HG02623 (cell line): ENCODE measurements around the gene SLC6A15.

Source experiments
- ATAC-seq: cut with Tn5 transposase; IDR thresholded peaks from one replicate; pipeline ENCODE4 v1.9.1; 2021; ENCODE audit warnings: moderate library complexity; ENCODE audit not compliant: unreplicated experiment

The SLC6A15 gene

DNA sequence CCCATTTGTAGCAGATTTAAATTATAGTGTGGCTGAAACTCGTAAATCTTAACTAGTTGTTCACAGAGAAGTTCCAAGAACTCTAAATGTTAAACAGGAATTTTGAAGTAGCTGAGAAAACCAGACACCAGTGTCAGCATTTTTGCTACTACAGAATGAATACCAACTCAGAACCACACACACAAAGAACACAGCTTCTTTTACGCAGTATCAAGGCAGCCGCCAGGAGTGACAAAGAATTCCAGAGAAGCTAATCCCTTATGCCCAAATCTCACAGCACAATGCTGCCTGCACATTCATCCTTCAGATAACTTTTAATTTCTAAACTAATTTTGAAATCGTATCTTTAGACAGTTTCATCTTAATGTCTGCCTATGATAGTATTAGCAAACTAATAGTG is 37.4 kb downstream of the SLC6A15 start:
- ATAC-seq: no peak

DNA sequence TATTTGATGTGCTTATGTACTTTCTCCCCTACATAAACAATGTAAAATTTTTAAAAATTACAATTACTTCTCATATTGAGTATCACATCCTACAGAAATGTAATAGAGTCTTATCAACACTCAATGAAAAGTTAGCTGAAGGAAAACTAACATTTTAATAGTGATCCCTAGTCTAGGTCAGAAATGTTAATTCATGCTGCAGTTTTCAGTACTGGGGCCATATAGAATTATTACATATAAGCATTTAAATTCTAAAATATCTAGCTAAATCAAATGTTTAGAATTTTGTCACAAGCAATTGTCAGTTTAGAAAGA is 37.8 kb downstream of the SLC6A15 start:
- ATAC-seq: no peak

DNA sequence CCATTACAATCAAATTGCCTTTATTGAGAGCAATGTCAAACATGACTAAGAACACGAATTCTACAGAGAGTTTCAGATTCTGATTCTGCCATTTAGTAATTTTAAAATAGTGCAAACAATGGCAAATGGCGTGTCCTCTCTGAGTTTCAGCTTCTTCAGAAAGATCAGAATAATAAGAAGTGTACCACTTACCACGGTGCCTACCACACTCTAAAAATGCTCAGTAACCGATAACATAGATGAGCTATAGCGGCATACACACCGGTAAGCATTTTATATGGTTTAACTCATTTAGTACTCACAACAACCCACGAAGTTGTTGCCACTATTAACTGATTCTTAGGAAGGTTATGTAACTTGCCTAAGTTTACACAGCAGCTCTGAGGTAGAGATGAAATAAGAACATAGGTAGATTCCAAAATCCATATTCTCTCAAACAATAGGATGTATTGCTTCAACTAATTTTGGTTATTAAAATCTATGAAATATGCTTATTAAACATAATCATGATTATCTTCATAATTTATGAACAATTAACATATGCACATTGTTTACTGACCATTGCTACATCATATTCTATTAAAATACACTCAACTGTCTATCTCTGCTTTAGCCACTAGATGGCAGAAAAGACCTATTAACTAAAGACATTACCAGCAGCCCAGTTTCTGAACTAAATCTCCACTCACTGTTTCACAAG is 38.3 kb downstream of the SLC6A15 start:
- peak; percentile 97 for ATAC-seq

DNA sequence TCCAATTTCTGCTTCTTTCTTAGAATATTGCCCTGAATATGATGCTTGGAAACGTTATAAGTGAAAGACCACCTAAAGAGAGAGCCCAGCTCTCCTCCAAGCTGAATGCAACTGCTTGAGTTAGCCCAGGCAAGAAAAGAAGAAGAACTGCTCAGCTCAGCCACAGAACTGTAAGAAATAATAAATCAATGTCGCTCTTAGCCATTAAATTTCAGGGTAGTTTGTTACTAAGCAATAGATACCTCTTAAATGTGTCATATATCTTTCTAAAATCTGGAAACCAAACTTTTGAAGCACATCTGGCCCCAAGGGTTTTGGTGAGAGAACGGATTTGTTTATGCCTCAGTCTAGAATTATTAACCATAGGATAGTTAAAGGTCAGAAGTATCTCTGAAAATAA is 50.4 kb downstream of the SLC6A15 start:
- ATAC-seq: no peak

DNA sequence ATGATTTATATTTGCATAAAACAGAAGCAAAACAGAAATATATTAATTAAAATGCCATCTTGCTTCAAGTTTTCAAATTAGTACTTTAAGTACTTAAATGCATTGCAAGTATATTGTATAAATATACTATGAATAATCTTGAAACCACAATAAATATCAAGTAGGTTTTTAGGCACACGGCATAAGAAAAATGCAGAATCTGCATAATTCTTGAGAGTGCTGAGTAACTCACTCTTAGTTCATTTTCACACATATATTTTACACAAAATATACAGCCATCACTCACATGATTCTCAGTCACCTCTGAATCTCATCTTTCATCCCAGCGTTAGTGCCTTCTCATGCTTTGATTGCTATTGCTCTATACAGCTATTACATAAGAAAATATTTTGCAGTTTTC is 51.9 kb downstream of the SLC6A15 start:
- ATAC-seq: no peak

DNA sequence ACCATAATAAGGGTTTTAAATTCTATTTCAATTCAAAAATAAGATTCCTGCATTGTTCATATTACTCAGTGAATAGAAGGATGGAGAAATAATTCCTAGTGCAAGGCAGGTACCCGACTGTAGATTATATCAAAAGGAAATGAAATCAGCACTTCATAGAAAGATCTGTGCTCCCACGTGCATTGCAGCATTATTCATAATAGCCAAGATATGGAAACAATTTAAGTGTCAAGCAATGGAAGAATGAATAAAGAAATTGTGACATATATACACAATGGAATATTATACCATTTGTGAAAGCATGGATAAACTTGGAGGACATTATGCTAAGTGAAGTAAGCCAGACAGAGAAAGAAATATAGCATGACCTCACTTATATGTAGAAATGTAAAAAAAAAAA is 53.8 kb downstream of the SLC6A15 start:
- ATAC-seq: no peak

DNA sequence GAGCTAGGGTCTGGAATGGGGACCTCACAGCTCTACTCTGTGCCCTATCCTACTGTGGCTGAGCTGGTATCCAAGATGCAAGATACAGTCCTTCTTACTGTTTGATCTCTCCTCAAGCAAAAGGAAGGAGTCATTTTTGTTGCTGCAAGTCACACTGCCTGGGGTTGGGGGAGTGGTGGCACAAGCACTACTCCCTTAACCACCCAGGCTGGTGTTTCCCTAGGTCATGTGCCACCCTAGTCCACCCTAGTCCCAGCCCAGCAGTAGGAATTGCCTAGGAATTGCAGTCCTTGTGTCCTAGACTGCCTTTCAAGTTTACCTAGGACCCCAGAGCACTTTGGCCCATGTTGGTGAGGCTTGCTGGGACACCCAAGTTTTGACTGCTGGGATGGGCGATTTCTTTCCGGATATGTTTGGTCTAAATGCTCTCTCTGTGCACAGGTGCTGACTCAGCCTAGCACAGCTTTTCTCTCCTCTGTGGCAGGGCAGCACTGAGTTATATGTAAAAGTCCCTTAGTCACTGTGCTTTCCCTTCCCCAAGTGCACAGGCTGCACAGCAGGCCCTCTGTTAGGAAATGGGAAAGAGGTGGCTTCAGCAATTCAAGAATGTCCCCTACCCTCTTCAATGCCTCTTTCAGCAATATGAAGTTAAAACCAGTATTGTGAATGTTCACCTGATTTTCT is 54.9 kb downstream of the SLC6A15 start:
- ATAC-seq: no peak

DNA sequence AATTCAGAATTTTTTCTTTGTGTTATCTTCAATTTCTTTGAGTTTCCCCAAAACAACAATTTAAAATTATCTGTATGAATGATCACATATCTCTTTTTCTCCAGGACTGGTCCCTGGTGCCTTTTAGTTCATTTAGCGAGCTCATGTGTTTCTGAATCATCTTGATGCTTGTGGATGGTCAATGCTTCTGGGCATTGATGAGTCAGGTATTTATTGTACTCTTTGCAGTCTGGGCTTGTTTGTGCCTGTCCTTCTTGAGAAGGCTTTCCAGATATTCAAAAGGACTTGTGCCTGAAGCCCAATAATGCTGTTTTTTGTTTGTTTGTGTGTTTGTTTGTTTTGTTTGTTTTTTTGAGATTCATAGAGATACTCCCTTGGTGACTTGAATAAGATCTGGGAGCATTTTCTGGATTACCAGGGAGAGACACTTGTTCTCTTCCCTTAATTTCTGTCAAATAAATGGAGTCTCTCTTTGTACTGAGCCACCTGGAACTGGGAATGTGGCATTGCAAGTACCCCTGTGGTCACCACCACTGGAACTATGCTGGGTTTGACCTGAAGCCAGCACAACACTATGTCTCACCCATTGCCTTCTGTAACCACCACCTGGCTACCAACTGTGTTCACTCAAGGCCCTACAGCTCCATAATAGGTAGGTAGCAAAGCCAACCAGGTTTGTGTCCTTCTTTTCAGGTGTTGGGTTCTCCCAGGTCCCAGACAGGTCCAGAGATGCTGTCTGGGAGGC is 56.3 kb downstream of the SLC6A15 start:
- no peak for ATAC-seq

DNA sequence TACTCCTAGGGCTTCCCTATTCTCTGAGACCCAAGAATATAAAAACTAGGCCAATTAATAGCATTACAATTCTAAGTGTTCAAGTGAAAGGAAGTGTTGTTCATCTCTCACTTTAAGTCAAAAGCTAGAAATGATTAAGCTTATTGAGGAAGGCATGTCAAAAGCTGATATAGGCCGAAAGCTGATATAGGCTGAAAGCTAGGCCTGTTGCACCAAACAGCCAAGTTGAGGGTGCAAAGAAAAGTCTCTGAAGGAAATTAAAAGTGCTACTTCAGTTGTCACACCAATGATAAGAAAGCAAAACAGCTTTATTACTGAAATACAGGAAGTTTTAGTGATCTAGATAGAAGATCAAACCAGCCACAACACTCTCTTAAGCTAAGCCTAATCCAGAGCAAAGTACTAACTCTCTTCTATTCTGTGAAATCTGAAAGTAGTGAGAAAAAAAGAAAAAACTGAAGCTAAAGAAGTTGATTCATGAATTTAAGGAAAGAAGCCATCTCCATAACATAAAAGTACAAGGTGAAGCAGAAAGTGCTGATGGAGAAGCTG is 68.9 kb downstream of the SLC6A15 start:
- ATAC-seq: no peak

DNA sequence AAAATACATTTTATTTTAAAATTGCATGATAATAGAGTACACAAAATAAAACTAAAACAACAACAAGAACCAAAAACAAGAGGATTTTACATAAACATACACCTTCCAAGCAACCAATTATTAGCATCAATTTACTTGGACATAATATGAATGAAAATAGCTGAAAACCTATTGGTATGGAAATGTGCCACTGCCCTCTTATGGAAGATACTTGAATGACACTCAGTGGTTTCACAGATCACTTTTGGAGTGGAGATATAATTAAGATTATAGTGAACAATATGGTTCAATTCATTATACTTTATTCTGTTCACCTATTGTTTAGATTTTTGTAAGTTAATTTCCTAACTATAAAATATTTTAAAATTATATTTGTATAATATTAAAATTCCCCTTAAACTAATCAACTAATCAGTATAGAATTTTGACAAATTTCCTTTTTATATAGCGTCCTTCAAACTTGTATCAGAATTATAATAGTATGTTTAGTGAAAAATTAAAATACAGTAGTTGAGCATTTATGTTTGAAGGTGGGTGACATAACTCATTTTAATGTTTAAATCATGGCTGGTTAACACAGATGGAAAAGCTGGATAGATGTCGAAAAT is 70.1 kb downstream of the SLC6A15 start:
- ATAC-seq: peak; percentile 79

DNA sequence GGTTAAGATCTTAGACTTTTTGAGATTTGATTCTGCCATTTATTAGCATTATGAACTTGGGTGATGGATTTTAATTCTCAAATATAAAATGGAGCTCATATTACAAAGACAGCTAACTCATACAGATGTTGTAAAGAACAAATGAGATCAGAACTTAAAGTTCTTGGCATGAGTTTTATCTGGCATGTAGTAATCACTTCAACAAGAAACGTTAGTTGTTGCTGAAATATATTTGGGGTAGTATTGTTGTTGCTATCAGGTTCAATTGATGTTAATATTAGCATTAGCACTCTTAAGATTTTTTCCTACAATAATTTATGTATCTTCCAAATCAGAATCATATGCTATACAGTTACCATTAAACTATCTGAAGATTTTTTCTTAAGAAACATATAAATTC is 71.0 kb downstream of the SLC6A15 start:
- ATAC-seq: no peak

DNA sequence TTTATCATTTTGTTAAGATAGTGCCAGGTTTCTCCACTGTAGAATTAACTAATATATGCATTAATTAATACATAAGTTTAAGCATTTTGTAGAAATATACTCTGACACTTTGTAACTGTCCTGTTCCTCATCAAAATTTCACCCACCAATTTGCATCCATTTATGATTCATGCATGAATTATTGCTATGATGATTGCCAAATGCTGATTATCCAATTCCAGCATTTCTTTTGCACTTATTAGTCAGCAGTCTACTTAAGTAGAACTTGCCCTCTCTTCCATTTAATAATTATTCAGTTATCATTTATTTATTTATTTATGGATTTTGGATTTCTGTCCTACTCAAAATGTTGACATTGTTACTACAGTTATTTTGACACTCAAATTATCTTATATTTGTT is 72.2 kb downstream of the SLC6A15 start:
- no peak for ATAC-seq

DNA sequence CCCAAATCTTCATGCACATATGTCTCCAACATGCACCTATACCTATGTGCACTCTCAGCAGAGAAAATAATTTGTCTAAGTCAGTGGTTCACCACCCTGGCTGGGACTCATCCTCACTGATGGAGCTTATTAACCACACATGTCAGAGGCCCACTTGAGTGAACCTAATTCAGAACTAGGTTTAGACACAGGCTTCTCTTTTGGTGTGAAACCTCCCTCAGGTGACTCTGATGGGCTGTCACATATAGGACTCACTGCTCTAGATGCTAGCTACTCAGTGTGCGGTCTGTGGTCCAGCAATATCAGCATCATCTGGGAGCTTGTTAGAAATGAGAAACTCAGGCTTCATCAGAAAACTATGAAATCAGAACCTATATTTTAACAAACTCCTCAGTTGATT is 85.7 kb downstream of the SLC6A15 start:
- ATAC-seq: no peak

DNA sequence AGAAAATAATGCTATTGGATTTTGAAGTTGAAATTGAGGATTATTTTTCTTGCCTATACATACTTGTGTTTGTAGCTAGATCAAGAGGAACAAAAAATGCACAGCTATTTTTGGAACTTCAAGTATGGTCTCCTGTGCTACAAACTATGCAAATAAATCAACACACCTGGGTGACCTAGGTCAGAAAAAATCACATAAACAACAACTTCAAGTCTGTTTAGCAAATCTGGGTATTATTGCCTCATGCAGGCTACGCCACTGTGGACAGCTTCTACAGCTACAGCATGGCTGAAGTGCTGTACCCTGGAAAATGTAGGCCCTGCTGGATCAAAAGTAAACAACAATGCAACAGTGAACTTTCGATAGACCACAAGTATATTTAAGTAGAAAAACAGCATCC is 87.5 kb downstream of the SLC6A15 start:
- no peak for ATAC-seq

DNA sequence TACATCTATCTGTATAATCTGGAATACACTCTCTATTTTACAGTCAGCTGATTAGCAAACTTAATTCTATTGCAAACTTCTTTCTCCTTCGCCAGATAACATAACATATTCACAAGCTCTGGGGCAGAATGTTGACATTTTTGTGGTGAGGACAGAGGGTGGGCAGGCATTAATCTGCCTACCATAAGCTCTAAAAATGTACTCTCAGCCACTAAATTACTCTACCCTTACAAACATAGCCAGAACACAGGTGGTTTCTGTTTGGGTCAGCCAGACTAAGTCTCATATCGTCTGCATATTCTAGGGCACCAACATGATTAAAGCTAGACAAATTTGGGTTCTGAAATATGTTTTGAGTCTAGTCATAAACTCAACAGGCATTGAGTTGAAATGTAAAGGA is 90.1 kb downstream of the SLC6A15 start:
- ATAC-seq: no peak

DNA sequence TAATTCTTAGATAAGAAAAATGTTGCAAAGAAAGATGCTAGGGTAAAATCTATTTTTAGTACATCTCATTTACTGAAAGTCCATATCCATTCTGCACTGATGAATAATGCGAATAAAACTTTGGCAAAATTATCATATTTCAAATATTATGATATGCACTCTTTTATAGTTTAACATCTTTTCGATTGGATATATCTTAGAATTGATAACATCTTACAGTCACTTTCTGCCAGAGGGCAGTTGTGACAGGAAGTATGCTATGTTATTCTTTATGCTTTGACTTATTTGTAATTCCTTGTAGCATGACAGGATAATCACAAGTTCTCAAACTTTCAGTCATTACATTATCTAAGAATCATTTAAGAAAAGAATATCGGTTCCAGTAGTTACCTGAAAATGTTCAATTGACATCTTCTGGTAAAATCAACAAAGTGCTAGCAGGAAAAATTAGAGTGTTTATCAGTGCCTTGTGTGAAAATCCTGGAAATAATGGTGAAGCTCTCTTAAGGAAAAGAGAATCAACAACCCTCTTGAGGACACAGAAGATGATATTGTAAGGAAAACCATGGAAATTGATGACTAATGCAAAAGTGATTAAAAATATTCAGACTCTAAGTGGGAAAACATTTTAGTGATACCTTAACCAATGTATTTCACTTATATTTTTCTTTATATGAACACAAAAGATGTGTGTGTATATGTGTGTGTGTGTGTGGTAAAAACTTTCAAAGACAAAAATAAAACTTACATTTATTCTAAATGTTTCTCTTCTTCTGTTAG is 95.5 kb downstream of the SLC6A15 start:
- ATAC-seq: no peak

DNA sequence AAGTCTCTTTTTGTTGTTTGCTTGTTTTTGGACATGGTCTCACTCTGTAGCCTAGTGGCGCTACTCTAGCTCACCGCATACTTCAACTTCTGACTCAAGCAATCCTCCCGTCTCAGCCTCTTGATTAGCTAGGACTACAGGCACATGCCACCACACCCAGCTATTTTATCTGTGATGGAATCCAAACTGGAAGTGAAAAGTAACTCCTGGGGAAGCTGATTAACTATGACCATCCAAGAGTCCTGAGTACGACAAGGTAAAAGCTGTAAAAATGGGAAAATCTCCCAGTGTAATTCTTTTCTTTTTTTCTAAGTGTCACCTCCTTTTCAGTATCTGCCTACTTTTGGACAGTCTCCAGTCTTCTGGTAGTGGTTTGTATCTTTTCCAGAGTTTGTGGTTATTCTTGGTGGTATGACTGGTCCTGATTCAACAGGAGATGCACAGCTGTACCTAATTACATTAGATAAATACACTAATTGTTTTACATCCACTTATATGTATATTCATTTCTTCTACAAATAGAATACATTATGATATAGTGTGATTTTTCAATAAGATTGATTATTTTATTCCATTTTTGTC is 97.8 kb downstream of the SLC6A15 start:
- no peak for ATAC-seq

DNA sequence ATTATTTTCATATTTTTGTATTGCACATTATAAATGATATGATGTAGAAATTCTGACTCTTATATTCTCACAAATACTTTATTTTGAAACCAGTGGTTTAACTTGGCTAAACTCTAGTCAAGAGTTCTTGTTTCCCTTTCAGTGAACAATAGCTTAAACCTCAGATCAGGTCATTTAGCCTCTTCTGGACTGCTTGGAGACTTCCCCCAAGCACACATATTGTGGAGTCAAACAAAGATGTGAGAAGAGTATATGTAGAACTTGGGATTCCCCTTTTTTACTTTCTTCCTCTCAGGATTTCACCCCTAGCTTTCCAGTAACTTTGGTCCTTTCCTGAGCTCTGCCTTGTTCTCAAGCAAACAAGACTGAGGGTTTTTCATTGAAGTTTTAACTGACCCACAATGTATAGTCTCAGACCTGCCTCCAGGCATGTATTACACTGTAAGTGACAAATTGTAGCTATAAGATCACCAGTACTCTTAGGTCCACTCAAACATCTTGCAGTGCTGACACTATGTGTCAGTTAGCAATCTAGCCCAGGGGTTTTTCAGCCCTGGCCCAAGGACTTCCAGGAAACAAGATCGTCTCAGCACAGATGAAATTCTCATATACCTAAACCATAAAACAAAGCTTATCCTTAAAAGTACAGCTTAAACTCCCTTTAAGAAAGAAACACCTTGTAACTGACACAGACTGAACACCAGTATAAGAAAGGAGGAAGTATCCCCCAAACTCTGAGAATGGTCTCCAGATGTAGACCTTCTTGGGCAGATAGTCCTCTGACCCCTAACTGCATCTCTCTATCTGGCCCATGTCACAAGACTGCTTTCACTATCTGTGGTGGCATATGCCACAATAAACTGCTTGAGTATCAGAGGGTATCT is 98.6 kb downstream of the SLC6A15 start:
- ATAC-seq: peak; percentile 87

DNA sequence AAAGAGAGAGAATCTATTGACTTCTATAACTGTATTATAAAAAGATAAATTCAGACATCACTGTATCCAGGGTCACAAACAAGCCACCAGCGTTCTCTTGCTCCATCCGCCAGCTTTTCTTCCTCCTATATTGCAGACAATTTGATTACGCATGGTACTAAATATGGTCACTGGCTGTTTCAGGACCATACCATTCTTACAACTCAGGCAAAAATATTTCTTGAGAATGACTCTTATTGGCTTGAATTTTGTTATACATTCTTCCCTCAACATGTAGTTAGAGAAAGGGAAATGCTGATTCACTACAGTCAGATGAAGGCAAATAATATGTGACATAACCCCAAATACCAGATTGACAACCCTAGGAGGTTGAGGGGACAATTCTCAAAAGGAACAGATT is 101.3 kb downstream of the SLC6A15 start:
- no peak for ATAC-seq
